Measurements from ENCODE around the gene ANO3. TPM values are rescaled to one million over a fixed set of nuclear protein-coding genes. Genes with fewer than 3 reads are reported as not detected.

Gene ANO3
- total RNA-seq, 6 experiments from 2014 or later: 0.02 to 0.10 (median 0.05) TPM; not detected in 1

GRCh38 chr11:26597899-26598298 lies 266.0 kb downstream of the ANO3 start:
- Mint-ChIP-seq H3K4me3 (no peak overlapping the region), H3K27me3 (ENCODE audit: insufficient read depth) (no peaks in the 10 kb centered on the region; the same call in 1 of the 2 replicates), H3K36me3 (ENCODE audit: low read depth) (no peaks in the 10 kb centered on the region), H3K9me3 (no peaks in the 10 kb centered on the region), H3K4me1 (ENCODE audit: low read depth) (no peaks in the 10 kb centered on the region), H3K27ac (no peak overlapping the region)
- DNase-seq: no peak
- TF ChIP-seq CTCF (IDR thresholded peaks at IDR 0.05): no peak

GRCh38 chr11:26599425-26599824 lies 267.5 kb downstream of the ANO3 start:
- no peak overlapping the region for H3K27ac Mint-ChIP-seq
- DNase-seq: no peak

GRCh38 chr11:26599876-26600434 lies 268.0 kb downstream of the ANO3 start:
- Mint-ChIP-seq H3K9me3 (no peaks in the 10 kb centered on the region; the same call in 1 of the 2 replicates), H3K4me1 (ENCODE audit: low read depth) (no peaks in the 10 kb centered on the region), H3K27me3 (ENCODE audit: insufficient read depth) (no peaks in the 10 kb centered on the region; the same call in 1 of the 2 replicates), H3K36me3 (ENCODE audit: low read depth) (no peaks in the 10 kb centered on the region), H3K27ac (no peak overlapping the region), H3K4me3 (no peak overlapping the region)
- TF ChIP-seq CTCF (IDR thresholded peaks at IDR 0.05): no peak
- DNase-seq: no peak

More at GRCh38 chr11:26599425-26599824, 267.5 kb downstream of the ANO3 start:
- Mint-ChIP-seq H3K36me3 (ENCODE audit: low read depth) (no peaks in the 10 kb centered on the region), H3K9me3 (no peaks in the 10 kb centered on the region; the same call in 1 of the 2 replicates), H3K4me3 (no peak overlapping the region), H3K27me3 (ENCODE audit: insufficient read depth) (no peaks in the 10 kb centered on the region; the same call in 1 of the 2 replicates), H3K4me1 (ENCODE audit: low read depth) (no peaks in the 10 kb centered on the region)
- no peak for TF ChIP-seq CTCF (IDR thresholded peaks at IDR 0.05)

GRCh38 chr11:26607725-26608506 lies 276.0 kb downstream of the ANO3 start:
- no peaks in the 10 kb centered on the region for H3K27me3 Mint-ChIP-seq (ENCODE audit: insufficient read depth)
- no peak for TF ChIP-seq CTCF (IDR thresholded peaks at IDR 0.05)
- H3K9me3 Mint-ChIP-seq: no peaks in the 10 kb centered on the region; the same call in none of the 2 replicates
- no peaks in the 10 kb centered on the region for H3K36me3 Mint-ChIP-seq (ENCODE audit: low read depth)
- no peak for DNase-seq
- H3K4me1 Mint-ChIP-seq (ENCODE audit: low read depth): no peaks in the 10 kb centered on the region
- H3K27ac Mint-ChIP-seq: no peak overlapping the region
- no peak overlapping the region for H3K4me3 Mint-ChIP-seq

- no peak for DNase-seq
- TF ChIP-seq CTCF (IDR thresholded peaks at IDR 0.05): no peak
- H3K27me3 Mint-ChIP-seq (ENCODE audit: insufficient read depth): no peaks in the 10 kb centered on the region
- H3K4me3 Mint-ChIP-seq: no peak overlapping the region
- no peaks in the 10 kb centered on the region; the same call in none of the 2 replicates for H3K9me3 Mint-ChIP-seq
- no peak overlapping the region for H3K27ac Mint-ChIP-seq
- H3K36me3 Mint-ChIP-seq (ENCODE audit: low read depth): no peaks in the 10 kb centered on the region
- H3K4me1 Mint-ChIP-seq (ENCODE audit: low read depth): no peaks in the 10 kb centered on the region
Measured at GRCh38 chr11:26608507-26609146, 276.7 kb downstream of the ANO3 start.

All from HFFc6 (cell line).